GF-D8 (cell line): ENCODE measurements around the gene LRRN4.

ENCODE experiments used
- DNase-seq: peaks from one replicate; lab custom pipeline; 2025; lab: John Stamatoyannopoulos, UW

LRRN4 gene

DNA sequence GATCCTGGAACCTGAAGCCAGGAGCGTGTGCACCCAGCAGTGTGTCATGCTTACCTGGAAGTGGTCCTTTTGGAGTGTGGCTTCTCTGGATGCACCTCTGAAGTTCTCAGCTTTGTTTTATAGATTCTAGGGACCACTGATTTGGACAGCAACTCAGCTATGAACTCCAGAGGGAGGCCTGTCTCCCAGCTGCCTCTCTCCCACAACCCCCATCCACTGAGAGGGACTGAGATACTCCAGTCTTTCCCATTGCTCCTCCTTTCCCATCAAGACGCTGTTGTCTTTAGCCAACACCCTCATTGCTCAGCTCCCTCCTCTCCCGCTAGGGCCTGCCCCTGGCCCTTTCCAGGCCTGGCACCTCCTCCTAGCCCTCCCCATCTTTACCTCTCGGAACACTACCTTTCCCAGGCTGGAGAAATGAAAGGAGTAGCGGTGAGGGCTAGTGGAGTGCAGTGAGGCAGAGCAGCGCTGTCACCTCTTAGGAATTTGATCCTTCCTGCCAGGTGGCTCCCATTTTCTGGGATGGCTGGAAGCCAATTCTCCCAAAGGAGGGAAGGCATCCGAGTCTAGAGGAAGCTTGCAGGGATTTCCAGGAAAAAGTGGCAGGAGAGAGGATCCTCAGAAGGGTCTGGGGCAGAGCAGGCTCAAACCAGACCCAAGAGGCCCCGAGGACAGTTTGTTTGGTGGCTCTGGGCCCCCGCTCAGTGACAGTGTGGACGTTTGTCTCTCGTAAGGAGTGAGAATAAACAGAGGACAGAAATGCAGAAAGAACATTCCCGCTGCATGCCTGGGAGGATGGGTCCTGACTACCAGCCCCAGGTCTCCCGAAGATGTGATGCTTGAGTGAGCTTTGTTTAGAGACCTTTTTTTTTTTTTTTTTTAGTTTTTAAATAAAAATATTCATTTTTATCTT lies at the start of gene LRRN4:
TSS of gene LRRN4 (minus strand) at position 285 of the 913 bp plus-strand sequence. CDS start 1,261 bp downstream, outside the sequence.
- DNase-seq, result no peak

DNA sequence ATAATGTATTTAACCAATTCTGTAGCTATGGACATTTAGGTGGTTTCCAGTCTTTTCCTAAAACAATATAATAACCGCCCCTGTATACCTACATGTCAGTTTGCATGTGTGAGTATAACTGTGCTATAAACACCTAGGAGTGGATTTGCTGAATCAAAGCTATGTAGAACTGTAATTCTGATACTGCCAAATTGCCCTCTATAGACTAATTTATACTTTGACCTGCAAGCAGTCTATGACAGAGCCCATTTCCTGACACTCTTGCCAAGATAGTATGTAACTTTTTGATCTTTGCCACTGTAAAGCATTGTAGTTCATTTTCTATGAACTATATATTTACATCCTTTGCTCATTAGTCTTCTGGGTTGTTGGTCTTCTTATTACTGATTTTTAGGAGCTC lies 49.4 kb upstream of the LRRN4 start:
- no peak for DNase-seq

DNA sequence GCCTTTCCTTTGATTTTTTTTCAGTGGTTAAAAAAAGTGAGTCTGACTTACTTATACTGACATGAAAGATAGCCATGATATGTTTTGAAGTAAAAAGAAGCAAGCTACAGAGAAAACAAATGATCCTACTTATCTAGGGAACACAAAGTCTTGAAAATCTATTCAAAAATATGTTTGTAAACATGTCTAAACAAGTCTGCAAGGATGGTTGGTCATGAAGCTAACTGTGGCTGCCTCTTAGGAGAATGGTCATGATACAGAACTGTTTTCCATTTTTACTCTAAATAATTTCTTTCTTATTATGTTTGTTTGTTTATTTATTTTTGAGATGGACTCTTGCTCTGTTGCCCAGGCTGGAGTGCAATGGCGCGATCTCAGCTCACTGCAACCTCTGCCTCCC lies 47.5 kb upstream of the LRRN4 start:
- no peak for DNase-seq

DNA sequence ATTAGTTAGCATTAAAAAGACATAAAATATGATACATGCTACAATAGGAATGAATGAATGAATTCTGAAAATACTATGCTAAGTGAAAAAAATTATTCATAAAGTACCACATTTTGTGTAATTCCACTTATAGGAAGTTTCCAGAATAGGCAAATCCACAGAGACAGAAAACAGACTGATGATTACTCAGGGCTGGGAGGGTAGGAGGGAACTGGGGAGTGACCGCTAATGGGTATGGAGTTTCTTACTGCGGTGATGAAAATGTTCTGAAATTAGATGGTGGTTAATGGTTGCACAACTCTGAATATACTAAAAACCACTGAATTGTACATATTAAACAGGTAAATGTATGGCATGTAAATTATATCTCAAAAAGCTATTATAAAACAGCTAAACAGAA lies 46.4 kb upstream of the LRRN4 start:
- DNase-seq, result no peak

DNA sequence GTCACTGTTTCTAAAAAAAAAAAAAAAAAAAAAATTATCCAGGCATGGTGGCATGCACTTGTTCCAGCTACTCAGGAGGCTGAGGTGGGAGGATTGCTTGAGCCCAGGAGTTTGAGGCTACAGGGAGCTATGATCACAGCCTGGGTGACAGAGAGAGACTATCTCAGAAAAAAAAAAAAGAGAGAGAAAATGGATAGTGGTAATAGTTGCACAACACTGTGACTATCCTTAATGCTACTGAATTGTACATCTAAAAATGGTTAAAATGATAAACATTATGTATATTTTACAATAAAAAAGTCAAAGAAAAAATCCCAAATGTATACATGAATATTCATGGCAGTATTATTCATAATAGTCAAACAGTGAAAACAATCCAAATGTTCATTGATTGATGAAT lies 46.0 kb upstream of the LRRN4 start:
- no peak for DNase-seq

DNA sequence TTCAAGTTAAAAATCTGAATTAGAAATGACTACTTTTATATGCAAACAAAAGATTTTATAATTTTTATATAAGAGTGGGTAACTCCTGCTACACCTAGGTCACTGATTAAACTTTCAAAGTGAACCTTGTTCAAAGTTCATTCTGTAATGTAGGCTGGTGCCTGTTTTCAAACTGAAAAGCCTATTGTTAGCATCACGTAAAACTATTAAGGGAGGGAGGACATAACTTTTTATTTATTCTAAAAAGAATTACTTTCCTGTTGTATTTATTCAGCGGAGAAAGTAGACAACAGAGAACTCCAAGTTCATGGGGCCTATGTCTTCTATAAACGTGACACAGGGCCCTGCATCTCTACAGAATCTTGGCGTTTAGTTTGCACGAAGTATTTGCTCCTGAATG lies 41.5 kb upstream of the LRRN4 start:
- no peak for DNase-seq

DNA sequence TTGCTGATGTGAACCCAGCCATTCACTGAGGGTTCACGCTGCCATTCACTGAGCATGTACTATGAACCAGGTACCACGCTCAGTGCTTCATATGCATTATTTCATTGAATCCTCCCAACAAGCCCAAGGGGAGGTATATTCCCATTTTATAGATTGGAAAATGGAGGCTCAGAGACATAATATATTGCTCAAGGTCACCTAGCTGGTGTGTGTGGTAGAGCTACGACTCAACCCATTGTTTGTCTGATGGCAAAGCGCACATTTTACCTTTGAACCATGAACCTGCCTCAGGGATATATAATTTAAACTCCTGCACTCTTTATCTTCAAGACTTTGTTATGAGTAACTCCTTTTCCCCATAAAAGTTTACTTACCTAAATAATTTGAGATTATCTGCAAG lies 40.7 kb upstream of the LRRN4 start:
- no peak for DNase-seq

DNA sequence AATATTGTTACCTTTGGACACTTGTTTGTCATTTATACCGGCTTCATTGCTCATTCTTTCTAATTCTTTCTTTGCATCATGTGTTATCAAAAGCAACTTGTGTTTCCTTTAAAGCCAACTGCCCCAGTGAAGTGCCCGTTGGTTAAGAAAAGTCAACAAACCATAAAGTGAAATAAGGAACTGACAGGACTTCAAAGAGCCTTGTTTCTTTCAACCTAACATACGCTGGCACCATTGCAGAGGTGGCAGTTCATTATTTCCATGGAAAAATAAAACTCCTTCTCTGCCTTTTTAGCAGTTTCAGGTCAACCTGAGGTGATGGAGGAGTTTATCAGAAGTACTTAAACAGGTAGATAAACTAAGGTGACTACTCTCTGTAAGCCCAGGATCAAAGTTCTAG lies 40.2 kb upstream of the LRRN4 start:
- DNase-seq, result no peak

DNA sequence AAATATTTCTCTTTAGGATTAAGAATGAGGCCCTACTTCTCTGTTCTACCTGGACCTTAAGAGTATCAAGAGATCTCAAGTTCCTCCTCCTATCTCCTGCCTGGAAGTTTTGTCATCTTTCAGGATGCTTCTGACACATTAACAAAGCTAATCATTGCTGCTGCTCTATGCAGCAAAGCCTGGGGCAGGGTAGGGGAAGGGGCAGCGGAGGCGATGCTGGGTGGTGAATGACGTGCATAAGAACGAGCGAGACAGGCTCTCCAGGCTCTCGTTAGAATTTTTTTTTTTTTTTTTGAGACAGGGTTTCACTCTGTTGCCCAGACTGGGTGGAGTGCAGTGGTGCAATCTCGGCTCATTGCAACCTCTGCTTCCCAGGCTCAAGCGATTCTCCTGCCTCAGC lies 37.8 kb upstream of the LRRN4 start:
- DNase-seq, result no peak

DNA sequence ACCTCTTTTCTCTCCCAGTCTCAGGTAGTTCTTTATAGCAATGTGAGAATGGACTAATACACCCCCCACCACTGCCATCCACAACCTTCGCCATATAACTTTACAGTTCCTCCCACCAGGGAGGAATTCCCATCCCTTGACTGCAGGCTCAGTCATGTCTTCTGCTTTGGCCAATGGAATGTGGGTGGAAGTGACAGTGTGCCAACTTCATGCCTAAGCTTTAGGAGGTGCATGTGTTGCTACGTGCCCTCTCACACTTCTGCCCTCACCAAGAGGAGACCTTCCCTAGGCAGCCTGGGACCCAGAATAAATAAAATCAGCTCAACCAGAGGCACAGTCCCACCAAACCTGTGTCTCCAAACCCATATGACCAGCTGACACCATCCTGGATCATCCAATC lies 33.0 kb upstream of the LRRN4 start:
- no peak for DNase-seq

DNA sequence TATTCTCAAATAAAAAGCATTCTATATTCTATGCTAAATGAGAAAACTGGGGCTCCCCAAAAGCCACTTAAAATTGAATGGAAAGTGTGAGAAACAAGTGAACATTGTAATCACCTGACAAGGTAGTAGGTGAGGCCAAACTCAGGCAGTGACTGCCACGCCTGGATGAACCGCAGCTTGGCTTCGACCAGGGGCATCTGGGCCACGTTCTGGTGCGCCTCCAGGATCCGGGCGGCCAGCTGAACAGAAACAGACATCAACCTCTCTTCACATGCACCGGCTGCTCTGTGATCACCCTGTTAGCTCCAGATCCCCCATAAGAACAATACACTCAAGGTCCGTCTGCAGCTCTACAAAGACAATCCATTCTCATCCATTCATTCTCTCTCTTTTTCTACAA lies 30.1 kb upstream of the LRRN4 start:
- no peak for DNase-seq

DNA sequence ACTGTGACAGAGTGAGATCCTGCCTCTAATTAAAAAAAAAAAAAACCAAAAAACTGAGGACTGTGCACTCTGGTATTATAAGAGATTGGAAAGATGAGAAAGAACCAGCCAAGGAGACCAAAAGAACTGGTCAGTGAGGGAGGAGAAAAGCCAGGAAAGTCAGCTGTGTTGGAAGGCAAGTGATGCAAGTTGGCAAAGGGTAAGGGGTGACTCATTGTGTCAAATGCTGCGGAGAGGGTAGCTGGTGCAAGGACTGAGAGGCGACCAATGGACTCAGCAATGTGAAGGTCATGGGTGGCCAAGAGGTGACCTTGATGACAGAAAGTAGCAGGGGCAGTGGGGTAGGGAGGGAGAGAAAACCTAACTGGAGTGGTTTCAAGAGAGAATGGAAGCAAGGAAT lies 27.4 kb upstream of the LRRN4 start:
- DNase-seq, result no peak

DNA sequence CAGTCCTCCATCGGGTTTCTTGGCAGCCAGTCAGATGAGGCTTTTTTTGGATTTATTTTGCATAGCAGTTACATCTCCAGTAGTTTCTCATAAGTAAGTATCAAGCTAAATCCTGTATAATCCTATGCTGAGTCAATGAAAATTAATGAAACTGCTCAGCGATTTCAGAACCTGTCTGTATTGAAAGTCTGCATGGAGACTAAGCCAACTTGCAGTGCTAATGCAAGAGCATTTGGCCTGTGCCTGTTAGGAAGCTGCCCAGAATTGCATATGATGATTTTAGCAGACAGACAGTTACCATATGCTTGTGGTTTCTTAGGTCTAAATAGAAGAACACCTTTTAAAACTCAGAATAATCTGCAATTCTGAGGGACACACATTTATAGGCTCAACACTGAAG lies 25.2 kb upstream of the LRRN4 start:
- no peak for DNase-seq

DNA sequence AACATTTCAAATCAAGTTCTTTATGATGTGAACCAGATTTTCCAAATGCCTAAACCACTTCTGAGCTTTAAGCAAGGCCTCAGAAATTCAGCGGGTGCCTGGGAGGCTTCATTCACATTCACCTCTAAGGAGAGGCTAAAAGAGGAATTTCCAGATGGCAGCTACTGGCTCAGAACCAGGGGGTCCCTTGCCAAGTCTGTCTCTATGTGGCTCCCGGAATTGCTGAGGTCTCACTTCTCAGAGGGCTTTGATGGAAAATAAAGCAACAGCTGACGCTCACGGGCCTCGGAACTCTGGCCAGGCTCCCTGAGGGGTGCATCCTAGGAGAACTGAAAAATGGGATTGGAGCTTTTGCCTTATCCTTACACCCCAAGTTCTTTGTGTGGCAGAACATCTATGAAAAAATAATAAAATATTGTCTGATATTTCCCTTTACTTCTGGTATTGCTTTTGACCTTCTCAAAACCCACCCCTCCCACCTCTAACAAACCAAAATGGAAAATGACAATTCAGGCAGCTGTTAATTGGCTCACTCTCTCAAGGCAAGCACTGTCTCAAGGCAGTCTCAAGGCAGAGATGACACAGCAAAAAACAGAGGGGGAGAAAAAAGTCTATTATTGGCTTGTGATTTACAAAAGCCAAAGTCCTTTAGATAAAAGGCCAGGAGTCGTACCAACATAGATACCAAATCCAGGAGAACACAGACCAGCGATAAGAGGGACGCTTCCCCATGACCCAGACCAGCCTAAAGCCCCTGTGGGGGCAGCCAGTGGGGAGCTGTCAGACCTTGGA lies 21.8 kb upstream of the LRRN4 start:
- no peak for DNase-seq

DNA sequence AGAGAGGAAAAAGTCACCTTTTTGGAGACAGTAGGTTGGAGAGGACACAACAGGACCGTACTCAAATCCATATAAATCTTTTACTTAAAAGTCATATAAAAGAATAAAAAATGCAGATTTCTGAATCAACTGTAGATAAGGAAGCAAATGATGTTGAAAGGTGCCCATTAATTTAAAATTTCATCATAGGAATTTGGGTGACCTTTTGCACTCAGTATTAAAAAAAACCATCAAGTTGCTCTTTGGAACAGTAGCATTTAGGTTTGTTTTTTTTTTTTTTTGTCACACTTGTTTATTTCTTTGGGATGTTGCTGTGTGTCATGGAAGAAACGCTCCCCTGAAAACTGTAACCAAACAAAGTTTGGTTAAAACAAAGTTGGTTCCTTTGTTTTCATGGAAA lies 20.9 kb upstream of the LRRN4 start:
- DNase-seq, result no peak

DNA sequence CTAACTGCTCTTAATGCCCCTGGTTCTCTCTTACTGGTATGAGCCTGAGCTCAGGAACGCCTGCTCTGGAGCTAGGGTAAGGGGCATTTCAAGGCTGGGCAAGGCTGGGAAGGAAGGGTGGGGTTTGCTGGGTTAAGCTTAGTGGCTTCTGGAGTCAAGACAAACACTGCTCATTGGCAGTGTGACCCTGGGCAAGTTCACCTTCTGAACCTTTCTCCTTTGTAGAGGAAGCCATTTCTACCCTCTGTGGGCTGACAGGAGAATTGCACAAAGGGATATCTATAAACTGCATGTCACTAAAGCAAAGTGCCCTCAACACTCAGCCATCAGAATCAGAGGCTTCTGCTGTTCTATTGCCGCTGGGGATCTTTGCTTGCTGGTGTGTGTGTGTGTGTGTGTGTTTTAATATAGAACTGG lies 20.3 kb upstream of the LRRN4 start:
- DNase-seq, result peak; percentile 6

DNA sequence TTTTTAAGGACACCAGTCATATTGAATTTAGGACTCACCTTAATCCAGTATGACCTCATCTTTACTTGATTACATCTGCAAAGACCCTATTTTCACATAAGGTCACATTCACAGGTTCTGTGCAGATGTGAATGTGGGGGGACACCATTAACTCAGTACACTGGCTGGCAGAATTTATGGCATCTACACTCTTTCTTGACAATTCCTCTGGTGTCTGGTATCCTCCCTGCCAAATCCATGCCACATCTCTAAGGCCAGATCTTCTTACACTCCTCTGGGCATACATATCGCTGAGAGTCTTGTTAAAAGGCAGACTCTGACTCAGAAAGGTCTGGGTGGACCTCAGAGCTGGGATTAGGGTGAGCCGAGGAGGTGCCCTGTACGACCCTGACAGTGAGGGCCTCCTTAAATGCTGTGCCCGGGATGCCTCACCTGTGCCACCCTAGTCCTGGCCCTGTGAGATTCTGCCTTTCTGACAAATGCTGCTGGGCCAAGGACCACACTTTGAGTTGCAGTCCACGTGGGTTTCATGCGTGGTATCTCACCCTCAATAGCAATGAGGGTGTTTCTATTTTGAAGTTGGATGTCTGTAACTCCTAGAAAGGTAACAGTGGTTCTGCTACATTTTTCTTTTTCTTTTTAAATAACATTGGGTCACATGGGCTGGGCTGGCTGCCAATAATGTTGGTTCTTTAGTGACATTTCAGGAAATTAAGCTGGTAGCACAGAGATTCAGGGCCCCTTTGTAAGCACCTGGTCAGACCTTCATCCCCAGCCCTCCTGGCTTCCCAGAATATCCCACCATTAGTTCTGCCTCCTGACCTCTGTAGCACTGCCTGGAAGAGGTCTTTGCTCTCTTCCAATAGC lies 17.2 kb upstream of the LRRN4 start:
- DNase-seq, result no peak

DNA sequence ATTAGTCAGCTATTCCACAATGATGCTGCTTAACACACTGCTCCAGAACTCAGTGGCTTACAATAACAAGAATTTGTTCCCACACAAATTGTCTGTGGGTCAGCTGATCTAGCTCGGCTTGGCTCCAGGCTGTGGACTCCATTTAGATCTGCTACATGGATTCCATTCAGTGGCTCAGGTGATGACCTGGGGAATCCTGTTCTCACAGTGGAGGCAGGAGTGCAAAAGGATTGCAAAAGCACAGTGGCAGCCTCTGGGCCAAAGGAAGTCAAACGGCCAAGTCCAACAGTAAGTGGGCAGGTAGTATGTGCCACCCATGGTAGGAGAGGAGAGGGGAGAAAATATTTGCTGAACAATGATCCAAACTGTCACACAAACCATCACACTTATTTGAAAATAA lies 15.8 kb upstream of the LRRN4 start:
- no peak for DNase-seq

DNA sequence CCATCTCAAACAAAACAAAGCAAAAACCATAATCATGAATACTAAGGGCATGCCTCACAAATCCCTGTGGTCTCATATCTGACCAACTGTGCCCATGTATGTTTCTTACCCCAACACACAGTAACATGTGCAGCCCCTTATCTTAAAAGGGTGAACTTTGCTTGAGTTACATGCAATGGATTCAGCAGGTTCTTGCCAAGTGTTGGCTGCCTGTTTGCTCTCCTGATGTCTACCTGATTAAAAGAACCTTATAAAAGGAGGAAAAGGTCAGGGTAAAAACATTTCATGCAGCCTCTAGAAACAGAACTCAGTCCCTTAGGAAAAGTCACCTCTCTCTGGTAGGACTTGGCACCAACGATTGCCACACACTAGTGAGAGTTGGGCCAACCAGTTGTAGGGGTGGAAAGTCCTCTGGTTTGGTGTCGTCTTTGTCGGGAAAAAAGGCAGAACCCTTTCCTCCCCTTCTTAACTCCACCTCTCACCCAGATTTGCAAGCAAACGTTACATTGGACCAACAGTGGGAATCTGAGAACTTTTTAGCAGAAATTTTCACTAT lies 14.0 kb upstream of the LRRN4 start:
- DNase-seq, result no peak

DNA sequence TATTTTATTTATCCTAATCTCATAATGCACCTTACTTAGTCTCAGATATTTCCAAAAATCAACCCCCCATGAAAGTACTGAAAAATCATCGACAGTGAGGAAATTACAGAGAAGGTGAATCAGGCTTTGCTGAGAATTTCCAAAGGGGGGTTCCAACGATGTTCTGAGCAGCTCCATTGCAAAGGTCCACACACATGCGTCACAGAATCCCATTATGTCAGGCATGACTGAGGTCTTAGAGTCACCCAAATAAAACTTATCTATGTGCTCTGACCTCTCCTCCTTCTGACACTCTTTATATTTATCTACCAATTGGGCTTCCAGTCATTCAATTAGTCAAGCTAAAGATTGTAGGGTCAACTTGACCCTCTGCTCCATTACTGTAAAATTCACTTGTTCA lies 12.7 kb upstream of the LRRN4 start:
- no peak for DNase-seq

DNA sequence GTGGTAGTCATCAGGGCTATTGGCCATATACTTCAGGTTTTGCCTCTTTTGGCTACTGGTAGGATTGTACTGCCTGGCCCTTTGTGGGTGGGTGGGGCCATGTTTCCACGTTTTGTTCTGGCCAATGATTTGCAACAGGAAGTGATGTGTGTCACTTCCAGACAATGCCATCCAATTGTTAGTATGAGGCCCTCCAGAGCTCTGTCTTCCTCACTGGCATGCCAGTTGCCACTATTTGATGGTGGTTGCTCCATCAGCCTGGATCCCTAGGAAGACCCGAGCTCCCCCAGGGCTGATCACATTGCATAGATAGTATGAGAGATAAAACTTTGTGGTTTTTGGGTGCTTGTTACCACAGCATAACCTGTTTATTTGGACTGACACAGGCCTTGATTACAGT lies 7.7 kb upstream of the LRRN4 start:
- DNase-seq, result no peak

DNA sequence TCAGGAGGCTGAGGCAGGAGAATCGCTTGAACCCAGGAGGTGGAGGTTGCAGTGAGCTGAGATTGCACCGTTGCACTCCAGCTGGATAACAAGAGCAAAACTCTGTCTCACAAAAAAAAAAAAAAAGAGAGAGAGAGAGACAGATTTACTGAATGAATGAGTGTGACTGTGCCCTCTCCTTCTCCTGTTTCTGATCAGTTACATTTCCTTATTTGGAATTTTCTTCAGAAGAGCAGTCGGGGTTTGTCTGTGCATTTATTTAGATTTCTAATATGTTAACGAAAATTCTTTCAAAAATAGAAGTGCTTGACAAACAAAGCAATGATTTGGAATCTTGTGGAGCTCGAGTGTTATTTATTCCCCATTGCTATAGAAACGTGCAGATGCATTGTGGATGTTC lies 6.4 kb upstream of the LRRN4 start:
- no peak for DNase-seq
